ENCODE results near the gene TMEM269.

Gene TMEM269

GRCh38 chr1:42825036-42825851 is 40.5 kb downstream of the TMEM269 start:
- DNase-seq: no peak

- no peak for DNase-seq
Measured at GRCh38 chr1:42830631-42831030, 45.8 kb downstream of the TMEM269 start.

- no peak for DNase-seq
Measured at GRCh38 chr1:42831273-42831672, 46.5 kb downstream of the TMEM269 start.

- DNase-seq: no peak
Measured at GRCh38 chr1:42832641-42833240, 48.0 kb downstream of the TMEM269 start.

GRCh38 chr1:42833981-42834380 is 49.2 kb downstream of the TMEM269 start:
- DNase-seq: no peak

GRCh38 chr1:42834803-42835202 is 50.0 kb downstream of the TMEM269 start:
- DNase-seq: no peak

- DNase-seq: no peak
Measured at GRCh38 chr1:42835422-42835821, 50.6 kb downstream of the TMEM269 start.

- no peak for DNase-seq
Measured at GRCh38 chr1:42837709-42838108, 52.9 kb downstream of the TMEM269 start.

GRCh38 chr1:42838482-42839190 is 53.8 kb downstream of the TMEM269 start:
- DNase-seq: no peak

GRCh38 chr1:42841010-42841409 is 56.2 kb downstream of the TMEM269 start:
- no peak for DNase-seq

- DNase-seq: no peak
Measured at GRCh38 chr1:42841440-42842147, 56.8 kb downstream of the TMEM269 start.

- no peak for DNase-seq
Measured at GRCh38 chr1:42844592-42845140, 59.9 kb downstream of the TMEM269 start.

- DNase-seq: no peak
Measured at GRCh38 chr1:42845193-42845592, 60.4 kb downstream of the TMEM269 start.

- peak in 1 of 2 donors; percentile 20 for DNase-seq
Measured at GRCh38 chr1:42845866-42846256, 61.1 kb downstream of the TMEM269 start.

- peak; percentile 88 for DNase-seq
Measured at GRCh38 chr1:42846257-42847110, 61.7 kb downstream of the TMEM269 start, which contains the start of gene ZNF691. TSS of gene ZNF691 (plus strand) at chr1:42846613. CDS start at chr1:42849659, 3,046 bp downstream.

GRCh38 chr1:42847111-42847595 is 62.4 kb downstream of the TMEM269 start:
- peak in 1 of 2 donors; percentile 2 for DNase-seq

GRCh38 chr1:42847721-42848460 is 63.1 kb downstream of the TMEM269 start:
- peak in 1 of 2 donors; percentile 17 for DNase-seq

- no peak for DNase-seq
Measured at GRCh38 chr1:42848823-42849537, 64.2 kb downstream of the TMEM269 start.

GRCh38 chr1:42849944-42850343 is 65.2 kb downstream of the TMEM269 start:
- no peak for DNase-seq
